B cell (primary cell): ENCODE data around the gene MTHFS. TPM values are rescaled to one million over a fixed set of nuclear protein-coding genes. Genes with fewer than 3 reads are reported as not detected.

Experiments
- ATAC-seq: fragments of 200-7000 bp; cut with Tn5 transposase; one replicate; pipeline ENCODE4 v1.10.0; 2021; ENCODE audit warnings: low read depth, mild to moderate bottlenecking, moderate number of reproducible peaks, moderate library complexity
- CTCF ChIA-PET: fragments of 350-600 bp; sonication (Branson Sonifier 250); formaldehyde crosslinking; loops from one replicate; lab custom pipeline; 2021; ENCODE audit warnings: antibody characterized with exemption, inconsistent platforms; lab: Charles Lee
- POLR2A ChIA-PET: fragments of 350-600 bp; sonication (Branson Sonifier 250); formaldehyde crosslinking; loops from one replicate; lab custom pipeline; 2021; ENCODE audit warnings: antibody characterized with exemption; lab: Charles Lee
- DNase-seq: peaks from one replicate; pipeline ENCODE4 v3.0.0; 2013
- H2AFZ ChIP-seq: 2 replicates; pipeline ENCODE4 v1.6.1; 2012; ENCODE audit warnings: mild to moderate bottlenecking, low read depth, low read length; ENCODE audit not compliant: insufficient read depth, poor library complexity, severe bottlenecking
- H3K27ac ChIP-seq, 2 donors: 1 replicate in 1 of 2; 2 replicates in 1 of 2; pipeline ENCODE4 v1.5.1; 2012 to 2013; ENCODE audit warnings: low read length in 2 of 2, mild to moderate bottlenecking in 2 of 2, moderate library complexity in 1 of 2
- H3K27me3 ChIP-seq, 4 experiments: fragments of 200-600 bp in 1 of 4; sonication (generic) in 1 of 4; replicated peaks in 1 of 4; 1 replicate in 2 of 4; 2 replicates in 2 of 4; pipeline versions ENCODE4 v1.6.1 to v1.7.0; 2013 to 2016; ENCODE audit warnings: low read length in 3 of 4, mild to moderate bottlenecking in 2 of 4, mixed read lengths in 1 of 4, moderate library complexity in 1 of 4; ENCODE audit not compliant: insufficient read depth in 4 of 4, control insufficient read depth in 3 of 4; ENCODE audit errors: control extremely low read depth in 1 of 4
- H3K36me3 ChIP-seq, 2 experiments: replicated peaks in 1 of 2; 1 replicate in 1 of 2; 2 replicates in 1 of 2; pipeline versions ENCODE4 v1.6.1 to v1.7.1; 2013; ENCODE audit warnings: low read length in 1 of 2; ENCODE audit not compliant: insufficient read depth in 2 of 2, control insufficient read depth in 1 of 2; ENCODE audit errors: control extremely low read depth in 1 of 2, extremely low read depth in 1 of 2
- H3K4me1 ChIP-seq, 2 donors: fragments of 200-600 bp in 1 of 2; sonication (generic) in 1 of 2; 1 replicate in 1 of 2; 2 replicates in 1 of 2; pipeline versions ENCODE4 v1.5.1 to v1.6.1; 2013 to 2017; ENCODE audit warnings: low read length in 2 of 2; ENCODE audit not compliant: control insufficient read depth in 2 of 2, insufficient read depth in 2 of 2
- H3K4me2 ChIP-seq: replicated peaks from 2 replicates; pipeline ENCODE3; 2012; ENCODE audit warnings: mild to moderate bottlenecking, low read depth, low read length; ENCODE audit not compliant: poor library complexity, severe bottlenecking
- H3K4me3 ChIP-seq, 5 experiments: fragments of 200-600 bp in 1 of 5; sonication (generic) in 1 of 5; 1 replicate in 3 of 5; 2 replicates in 2 of 5; pipeline versions ENCODE4 v1.5.1 to v1.7.0; 2011 to 2016; ENCODE audit warnings: low read length in 4 of 5, mild to moderate bottlenecking in 4 of 5, low read depth in 2 of 5, control low read depth in 1 of 5, moderate library complexity in 1 of 5; ENCODE audit not compliant: insufficient read depth in 1 of 5; ENCODE audit errors: control extremely low read depth in 1 of 5, extremely low read depth in 1 of 5
- H3K79me2 ChIP-seq: fragments of 200-600 bp; sonication (generic); one replicate; pipeline ENCODE4 v1.6.0; 2016; ENCODE audit warnings: low read length; ENCODE audit not compliant: control insufficient read depth, insufficient read depth
- H3K9ac ChIP-seq: fragments of 200-600 bp; sonication (generic); 2 replicates; pipeline ENCODE4 v1.6.1; 2017; ENCODE audit warnings: mild to moderate bottlenecking, low read length, moderate library complexity
- H3K9me3 ChIP-seq, 3 donors: one replicate each; pipeline versions ENCODE4 v1.6.1 to v1.7.1; 2013; ENCODE audit warnings: low read length in 2 of 3; ENCODE audit not compliant: control insufficient read depth in 2 of 3, insufficient read depth in 1 of 3; ENCODE audit errors: control extremely low read depth in 1 of 3
- H4K20me1 ChIP-seq: 2 replicates; pipeline ENCODE4 v1.6.0; 2012; ENCODE audit warnings: mild to moderate bottlenecking, low read length; ENCODE audit not compliant: insufficient read depth, control insufficient read depth, poor library complexity, severe bottlenecking
- H3K27ac Mint-ChIP-seq: one replicate; pipeline ENCODE4 v1.8.0; 2021; ENCODE audit warnings: mixed read lengths
- H3K27me3 Mint-ChIP-seq: one replicate; pipeline ENCODE4 v1.8.0; 2021; ENCODE audit warnings: mixed read lengths
- H3K4me1 Mint-ChIP-seq: one replicate; pipeline ENCODE4 v1.8.0; 2021; ENCODE audit warnings: mixed read lengths
- H3K4me3 Mint-ChIP-seq: one replicate; pipeline ENCODE4 v1.8.0; 2021; ENCODE audit warnings: mixed read lengths
- H3K9me3 Mint-ChIP-seq: one replicate; pipeline ENCODE4 v1.8.0; 2022; ENCODE audit warnings: mixed read lengths; ENCODE audit not compliant: insufficient read depth
- CTCF ChIP-seq: fragments of 200-600 bp; IDR thresholded peaks from one replicate; pipeline ENCODE4 v1.8.0; 2022; ENCODE audit warnings: antibody characterized with exemption, mild to moderate bottlenecking
- EZH2 ChIP-seq: IDR thresholded peaks from 2 replicates; pipeline ENCODE4 v1.6.1; 2012; ENCODE audit warnings: borderline replicate concordance, low read depth, mild to moderate bottlenecking, moderate library complexity, low read length; ENCODE audit not compliant: insufficient read depth, poor library complexity, severe bottlenecking
- WGBS: methylation state at CpG from one replicate; pipeline ENCODE4 v1.1.5; 2013; ENCODE audit warnings: missing lambda C conversion rate; ENCODE audit not compliant: insufficient coverage; 5-methylcytosine and 5-hydroxymethylcytosine counted together
- intact Hi-C: fragments of 100-400 bp; cut with micrococcal nuclease; formaldehyde crosslinking; loops from one replicate; pipeline ENCODE4 v1.10.0; 2022
- polyA plus RNA-seq: library from polyadenylated mRNA; depleted of rRNA; stranded (reverse); fragments of >200 nt; gene quantifications from 2 replicates; pipeline ENCODE4 v1.2.3, GENCODE V29; 2012
- total RNA-seq, 2 donors: library from RNA; stranded (reverse); fragments of 120-200 nt in 1 of 2; gene quantifications; 1 replicate in 1 of 2; 2 replicates in 1 of 2; pipeline versions ENCODE4 v1.2.3 to v1.2.4, GENCODE V29; 2013 to 2022

Gene MTHFS
- total and polyA plus RNA-seq, 2 donors (not counting 1 experiment from before 2014, with no cell fraction given): 20.1 to 20.9 TPM

GRCh38 chr15:79922512-79923078, 25.8 kb upstream of the MTHFS start:
- Mint-ChIP-seq H3K4me3 (peak overlapping the region; percentile 96), H3K9me3 (peaks cover 9% of the 10 kb centered on the region), H3K4me1 (peaks cover 30% of the 10 kb centered on the region), H3K27ac (peak overlapping the region; percentile 97), H3K27me3 (no peaks in the 10 kb centered on the region)
- POLR2A ChIA-PET: interaction anchor here (0.6 to 2.2 kb wide), 10 partner anchors 8 to 229 kb away, joined by 3 to 35 read pairs (median 8); partner anchors contain the start of genes MTHFS and ZFAND6
- DNase-seq (peak; percentile 17), ATAC-seq (no peak)
- peak overlapping the region; percentile 99 for H3K9ac ChIP-seq
- H3K27ac ChIP-seq: peak overlapping the region; percentile 95 to 97
- peak overlapping the region; percentile 82 to 100 (median 97) for H3K4me3 ChIP-seq
- peak overlapping the region; percentile 91 for H3K4me2 ChIP-seq
- WGBS: 31% methylated on average over 17 of the region's 17 CpGs
- TF ChIP-seq EZH2: no peak
- no peak for TF ChIP-seq CTCF
- no peaks in the 10 kb centered on the region for H3K27me3 ChIP-seq
- H2AFZ ChIP-seq: peak overlapping the region; percentile 97
- CTCF ChIA-PET: interaction anchor here (0.9 to 1.9 kb wide), 12 partner anchors 8 to 138 kb away, joined by 3 to 9 read pairs (median 4); partner anchors contain the start of gene MTHFS
- peaks cover 14 to 15% of the 10 kb centered on the region in 2 donors for H3K4me1 ChIP-seq
- peaks cover 44% of the 10 kb centered on the region for H3K79me2 ChIP-seq
- H3K36me3 ChIP-seq: peaks cover 7 to 17% of the 10 kb centered on the region in 2 experiments
- peaks cover 9% of the 10 kb centered on the region for H4K20me1 ChIP-seq
- H3K9me3 ChIP-seq: peaks cover 3 to 51% (median 31%) of the 10 kb centered on the region in 3 donors
- intact Hi-C loops: loop anchor here (1.0 kb wide), 7 partner anchors 13 to 230 kb away; partner anchors contain the start of genes BCL2A1, FAH, MTHFS and ZFAND6
